ENCODE measurements around the gene TARS2.

The TARS2 gene

GRCh38 chr1:150484431-150484830 lies 2.8 kb upstream of the TARS2 start:
- H3K36me3 Mint-ChIP-seq: peaks cover 13% of the 10 kb centered on the region
- H3K4me1 Mint-ChIP-seq: peaks cover 27% of the 10 kb centered on the region
- H3K4me3 Mint-ChIP-seq: no peak overlapping the region
- no peaks in the 10 kb centered on the region for H3K9me3 Mint-ChIP-seq
- ATAC-seq (no peak), DNase-seq (ENCODE audit: low spot score in 2 of 2) (no peak)
- H3K27ac Mint-ChIP-seq: no peak overlapping the region

DNA sequence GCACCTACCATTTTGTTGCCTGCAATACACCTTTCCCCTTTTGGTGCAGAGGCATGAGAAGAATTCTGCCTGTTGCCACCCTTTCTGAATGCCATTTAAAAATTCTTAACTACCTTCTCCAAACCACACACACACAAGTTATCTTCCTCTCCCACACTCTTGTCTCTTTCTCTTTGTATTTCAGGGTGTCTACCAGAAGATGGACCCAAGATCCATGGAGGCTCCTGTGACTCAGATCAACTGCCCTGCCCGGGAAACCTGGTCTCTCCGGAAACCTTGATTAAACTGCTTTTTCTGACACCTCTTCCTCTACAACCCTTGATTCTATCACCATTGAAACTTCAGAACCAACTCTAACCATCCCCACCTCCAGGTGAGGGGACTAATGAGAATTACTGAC lies 2.4 kb upstream of the TARS2 start:
- Mint-ChIP-seq H3K9me3 (no peaks in the 10 kb centered on the region), H3K27ac (no peak overlapping the region), H3K4me1 (peaks cover 27% of the 10 kb centered on the region), H3K4me3 (no peak overlapping the region), H3K36me3 (peaks cover 16% of the 10 kb centered on the region)
- ATAC-seq (no peak), DNase-seq (ENCODE audit: low spot score in 2 of 2) (no peak)

DNA sequence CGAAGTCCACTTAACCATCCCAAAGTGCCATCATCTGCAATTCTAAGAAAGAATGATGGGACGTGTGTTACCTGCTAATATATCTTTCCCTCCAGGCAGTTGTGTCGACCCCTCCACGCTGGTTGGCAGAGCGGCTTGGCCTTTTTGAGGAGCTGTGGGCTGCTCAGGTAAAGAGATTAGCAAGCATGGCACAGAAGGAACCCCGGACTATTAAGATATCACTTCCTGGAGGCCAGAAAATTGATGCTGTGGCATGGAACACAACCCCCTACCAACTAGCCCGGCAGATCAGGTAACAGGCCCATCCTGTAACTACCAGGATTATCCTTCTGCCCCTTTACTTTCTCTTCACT lies 520 bp downstream of the TARS2 start:
- H3K4me1 Mint-ChIP-seq: peaks cover 27% of the 10 kb centered on the region
- H3K36me3 Mint-ChIP-seq: peaks cover 45% of the 10 kb centered on the region
- H3K4me3 Mint-ChIP-seq: peak overlapping the region; percentile 95
- H3K27ac Mint-ChIP-seq: peak overlapping the region; percentile 91
- DNase-seq (ENCODE audit: low spot score in 2 of 2): no peak
- no peak for ATAC-seq
- H3K9me3 Mint-ChIP-seq: no peaks in the 10 kb centered on the region

GRCh38 chr1:150493175-150493574 lies 6.0 kb downstream of the TARS2 start:
- no peak for ATAC-seq
- Mint-ChIP-seq H3K4me1 (peaks cover 13% of the 10 kb centered on the region), H3K36me3 (peaks cover 92% of the 10 kb centered on the region), H3K27ac (no peak overlapping the region), H3K4me3 (no peak overlapping the region), H3K9me3 (no peaks in the 10 kb centered on the region)
- DNase-seq (ENCODE audit: low spot score in 2 of 2): no peak

- Mint-ChIP-seq H3K36me3 (peaks cover 99% of the 10 kb centered on the region), H3K9me3 (no peaks in the 10 kb centered on the region), H3K4me3 (no peak overlapping the region), H3K4me1 (no peaks in the 10 kb centered on the region), H3K27ac (peak overlapping the region; percentile 9)
- DNase-seq (ENCODE audit: low spot score in 2 of 2): no peak
- ATAC-seq: no peak
Measured at GRCh38 chr1:150498342-150498741, 11.1 kb downstream of the TARS2 start.

- DNase-seq (ENCODE audit: low spot score in 2 of 2) (no peak), ATAC-seq (no peak)
- Mint-ChIP-seq H3K4me3 (no peak overlapping the region), H3K36me3 (peaks cover 64% of the 10 kb centered on the region), H3K27ac (peak overlapping the region; percentile 68), H3K4me1 (peaks cover 8% of the 10 kb centered on the region), H3K9me3 (no peaks in the 10 kb centered on the region)
Measured at GRCh38 chr1:150505431-150505830, 18.2 kb downstream of the TARS2 start.

DNA sequence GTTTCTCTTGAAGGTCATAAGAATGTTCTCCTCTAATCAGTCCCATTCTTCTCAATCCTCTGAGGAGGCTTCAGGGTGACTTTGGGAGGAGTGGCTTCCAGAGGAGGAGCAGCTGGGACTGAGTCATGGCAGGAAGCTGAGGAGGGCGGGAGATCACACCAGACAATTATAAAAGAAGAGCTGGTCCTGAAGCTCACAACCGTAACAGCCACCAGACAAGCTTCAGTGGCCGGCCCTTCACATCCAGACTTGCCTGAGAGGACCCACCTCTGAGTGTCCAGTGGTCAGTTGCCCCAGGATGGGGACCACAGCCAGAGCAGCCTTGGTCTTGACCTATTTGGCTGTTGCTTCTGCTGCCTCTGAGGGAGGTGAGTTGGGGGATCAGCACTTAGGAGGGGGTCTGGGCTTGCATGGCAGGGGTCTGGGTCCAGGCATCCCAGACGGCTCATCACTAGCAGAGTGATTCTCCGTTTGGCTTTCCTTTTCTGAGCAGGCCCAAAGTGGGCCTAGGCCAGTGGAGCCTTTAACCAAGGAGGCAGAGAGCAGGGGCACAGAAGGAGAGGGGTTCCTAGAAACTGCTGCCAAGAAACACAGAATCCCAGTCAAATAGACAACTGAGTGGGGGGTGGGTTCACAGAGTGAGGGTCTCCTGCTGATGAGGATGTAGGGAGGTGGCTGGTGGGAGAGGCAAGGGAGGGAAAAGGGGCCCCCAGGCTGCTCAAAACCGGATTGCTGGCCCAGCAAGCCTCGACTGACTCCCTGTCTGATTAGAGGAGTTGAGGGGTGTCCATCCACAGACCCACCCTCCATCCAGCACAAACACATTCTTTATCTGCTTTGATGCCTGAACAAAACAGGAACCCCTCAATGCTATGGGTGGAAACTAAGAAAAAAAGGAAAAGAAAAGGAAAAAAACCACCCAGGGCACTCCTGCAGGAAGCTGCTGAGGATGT lies 21.0 kb downstream of the TARS2 start, which contains the start of gene ECM1:
Gene ECM1 (plus strand): TSS at position 198 of the 953 bp plus-strand sequence. CDS start 101 bp downstream, at position 299.
- DNase-seq (ENCODE audit: low spot score in 2 of 2) (no peak), ATAC-seq (no peak)
- Mint-ChIP-seq H3K36me3 (peaks cover 36% of the 10 kb centered on the region), H3K4me3 (no peak within 1 kb of the TSS), H3K9me3 (no peaks in the 10 kb centered on the region), H3K27ac (peak within 1 kb of the TSS; percentile 86), H3K4me1 (peaks cover 12% of the 10 kb centered on the region)

DNA sequence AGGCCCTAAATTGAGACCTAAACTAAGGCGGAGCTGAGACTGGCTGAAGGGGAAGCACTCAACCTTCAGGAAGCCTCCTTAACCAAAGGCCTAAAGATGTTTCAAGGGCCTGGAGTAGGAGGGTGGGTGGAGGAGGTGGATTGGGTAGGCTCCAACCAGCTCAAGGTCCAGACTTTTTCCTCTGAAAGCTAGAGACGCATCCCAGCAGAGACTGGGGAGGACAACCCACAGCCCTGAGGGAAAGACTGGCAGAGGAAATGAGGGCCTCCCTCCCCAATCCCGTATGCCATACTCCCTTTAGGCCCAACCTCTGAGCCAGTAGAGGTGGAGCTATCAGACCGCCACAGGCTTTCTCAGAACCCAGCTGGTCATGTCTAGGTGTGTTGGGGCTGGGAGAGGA lies 21.8 kb downstream of the TARS2 start:
- Mint-ChIP-seq H3K4me3 (no peak overlapping the region), H3K4me1 (peaks cover 13% of the 10 kb centered on the region), H3K9me3 (no peaks in the 10 kb centered on the region), H3K27ac (peak overlapping the region; percentile 86), H3K36me3 (peaks cover 28% of the 10 kb centered on the region)
- DNase-seq (ENCODE audit: low spot score in 2 of 2) (no peak), ATAC-seq (no peak)

DNA sequence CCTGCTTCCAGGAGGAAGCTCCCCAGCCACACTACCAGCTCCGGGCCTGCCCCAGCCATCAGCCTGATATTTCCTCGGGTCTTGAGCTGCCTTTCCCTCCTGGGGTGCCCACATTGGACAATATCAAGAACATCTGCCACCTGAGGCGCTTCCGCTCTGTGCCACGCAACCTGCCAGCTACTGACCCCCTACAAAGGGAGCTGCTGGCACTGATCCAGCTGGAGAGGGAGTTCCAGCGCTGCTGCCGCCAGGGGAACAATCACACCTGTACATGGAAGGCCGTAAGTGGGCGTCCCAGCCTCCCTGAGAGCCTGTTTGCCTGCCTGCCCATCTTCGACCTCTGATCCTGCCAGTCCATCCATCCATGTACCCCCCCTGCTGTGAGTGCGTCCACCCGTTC lies 24.3 kb downstream of the TARS2 start:
- Mint-ChIP-seq H3K4me1 (peaks cover 33% of the 10 kb centered on the region), H3K4me3 (no peak overlapping the region), H3K9me3 (no peaks in the 10 kb centered on the region), H3K36me3 (peaks cover 9% of the 10 kb centered on the region), H3K27ac (no peak overlapping the region)
- DNase-seq (ENCODE audit: low spot score in 2 of 2): no peak
- no peak for ATAC-seq

GRCh38 chr1:150511985-150512660 lies 24.9 kb downstream of the TARS2 start:
- peaks cover 35% of the 10 kb centered on the region for H3K4me1 Mint-ChIP-seq
- no peak overlapping the region for H3K27ac Mint-ChIP-seq
- H3K4me3 Mint-ChIP-seq: no peak overlapping the region

GRCh38 chr1:150512846-150513245 lies 25.6 kb downstream of the TARS2 start:
- Mint-ChIP-seq H3K27ac (peak overlapping the region; percentile 54), H3K9me3 (no peaks in the 10 kb centered on the region), H3K4me3 (no peak overlapping the region), H3K4me1 (peaks cover 35% of the 10 kb centered on the region), H3K36me3 (peaks cover 6% of the 10 kb centered on the region)
- DNase-seq (ENCODE audit: low spot score in 2 of 2): no peak
- ATAC-seq: no peak

More at GRCh38 chr1:150511985-150512660, 24.9 kb downstream of the TARS2 start:
- Mint-ChIP-seq H3K36me3 (peaks cover 6% of the 10 kb centered on the region), H3K9me3 (no peaks in the 10 kb centered on the region)
- DNase-seq (ENCODE audit: low spot score in 2 of 2) (no peak), ATAC-seq (no peak)

DNA sequence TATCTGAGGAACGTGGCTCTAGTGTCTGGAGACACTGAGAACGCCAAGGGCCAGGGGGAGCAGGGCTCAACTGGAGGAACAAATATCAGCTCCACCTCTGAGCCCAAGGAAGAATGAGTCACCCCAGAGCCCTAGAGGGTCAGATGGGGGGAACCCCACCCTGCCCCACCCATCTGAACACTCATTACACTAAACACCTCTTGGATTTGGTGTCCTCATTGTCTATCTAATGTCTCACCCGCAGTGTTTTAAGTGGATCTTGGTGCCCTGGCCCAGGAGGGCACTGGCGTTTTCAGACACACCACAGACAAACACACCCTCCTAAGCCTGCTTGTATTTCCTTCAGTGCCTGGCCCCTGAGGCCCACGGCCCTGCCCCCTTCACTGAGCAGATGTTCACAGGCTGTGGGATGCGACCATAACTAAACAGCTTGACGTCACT lies 26.2 kb downstream of the TARS2 start:
- H3K36me3 Mint-ChIP-seq: peaks cover 6% of the 10 kb centered on the region
- DNase-seq (ENCODE audit: low spot score in 2 of 2): no peak

DNA sequence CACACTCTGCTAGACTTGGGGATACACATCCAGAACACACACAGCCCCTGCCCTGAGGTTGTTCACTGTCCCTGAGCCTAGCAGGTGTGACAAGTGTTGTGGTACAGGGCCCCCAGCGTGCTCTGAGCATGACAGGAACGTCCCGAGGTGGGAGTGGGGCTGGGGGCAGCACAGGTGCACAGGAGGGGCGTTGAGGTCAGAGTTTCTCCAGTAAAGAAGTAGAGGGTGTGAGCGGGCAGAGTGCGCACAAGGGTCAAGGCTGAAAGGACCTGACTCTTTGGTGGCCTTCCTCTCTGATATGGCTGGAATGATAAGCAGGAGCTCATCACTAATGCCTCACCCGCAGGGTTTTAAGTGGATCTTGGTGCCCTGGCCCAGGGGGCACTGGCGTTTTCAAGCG lies 27.0 kb downstream of the TARS2 start:
- peaks cover 6% of the 10 kb centered on the region for H3K36me3 Mint-ChIP-seq
- DNase-seq (ENCODE audit: low spot score in 2 of 2): no peak
- no peak for ATAC-seq
- H3K27ac Mint-ChIP-seq: peak overlapping the region; percentile 74
- no peaks in the 10 kb centered on the region for H3K9me3 Mint-ChIP-seq
- H3K4me1 Mint-ChIP-seq: peaks cover 35% of the 10 kb centered on the region
- H3K4me3 Mint-ChIP-seq: peak overlapping the region; percentile 87

More for the DNA sequence above, 26.2 kb downstream of the TARS2 start:
- H3K4me3 Mint-ChIP-seq: no peak overlapping the region
- H3K27ac Mint-ChIP-seq: peak overlapping the region; percentile 54
- ATAC-seq: no peak
- H3K4me1 Mint-ChIP-seq: peaks cover 35% of the 10 kb centered on the region
- no peaks in the 10 kb centered on the region for H3K9me3 Mint-ChIP-seq

- H3K4me1 Mint-ChIP-seq: peaks cover 32% of the 10 kb centered on the region
- H3K36me3 Mint-ChIP-seq: peaks cover 6% of the 10 kb centered on the region
- ATAC-seq: no peak
- H3K9me3 Mint-ChIP-seq: no peaks in the 10 kb centered on the region
- H3K27ac Mint-ChIP-seq: peak overlapping the region; percentile 74
- no peak for DNase-seq (ENCODE audit: low spot score in 2 of 2)
- H3K4me3 Mint-ChIP-seq: peak overlapping the region; percentile 87
Measured at GRCh38 chr1:150514913-150515327, 27.7 kb downstream of the TARS2 start.

DNA sequence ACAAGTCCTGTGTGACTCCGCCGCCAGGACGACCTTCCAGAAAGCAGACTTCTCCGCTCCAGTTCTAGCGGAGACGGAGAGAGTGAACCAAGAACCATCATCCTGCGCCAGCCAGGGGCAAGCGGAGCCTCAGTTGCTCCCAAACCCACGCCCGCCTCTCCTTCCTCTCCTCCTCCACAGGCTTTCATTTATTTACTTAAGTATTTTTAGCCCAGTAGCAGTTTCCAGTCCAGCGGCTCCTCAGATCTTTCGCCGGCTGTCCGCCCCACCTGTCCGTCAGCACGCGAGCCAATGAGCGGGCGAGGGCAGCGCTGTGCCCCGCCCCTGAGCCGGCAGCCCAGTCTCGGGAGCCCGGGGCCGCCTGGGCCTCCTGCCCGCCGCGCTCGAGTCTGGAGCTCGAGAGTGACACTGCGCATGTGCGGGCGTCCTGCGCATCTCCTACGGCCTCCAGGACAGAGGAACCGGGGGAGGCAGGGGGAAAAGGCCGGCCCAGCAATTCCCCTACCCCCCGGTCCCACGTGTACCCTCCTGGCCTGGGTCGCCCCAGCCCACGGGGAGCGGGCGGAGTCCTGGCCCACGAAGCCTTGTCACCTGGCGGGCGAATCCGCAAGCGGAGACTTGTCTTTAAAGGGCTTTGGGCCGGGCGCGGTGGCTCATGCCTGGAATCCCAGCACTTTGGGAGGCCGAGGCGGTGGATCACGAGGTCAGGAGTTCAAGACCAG lies 28.3 kb downstream of the TARS2 start, which contains the start of gene FALEC:
Gene FALEC (plus strand): TSS at position 425 of the 722 bp plus-strand sequence.
- Mint-ChIP-seq H3K36me3 (peaks cover 6% of the 10 kb centered on the region), H3K27ac (peak within 1 kb of the TSS; percentile 74), H3K4me1 (peaks cover 27% of the 10 kb centered on the region), H3K9me3 (no peaks in the 10 kb centered on the region), H3K4me3 (peak within 1 kb of the TSS; percentile 87)
- ATAC-seq (peak; percentile 99), DNase-seq (ENCODE audit: low spot score in 2 of 2) (peak; percentile 88 to 96)
